ENCODE results near the gene SLC39A9.

GRCh38 chr14:69353168-69353567 lies 45.3 kb upstream of the SLC39A9 start:
- TF ChIP-seq EZH2phosphoT487 (IDR thresholded peaks at IDR 0.05; ENCODE audit: low read depth, severe bottlenecking, unreplicated experiment) (no peak), CTCF (IDR thresholded peaks at IDR 0.05; ENCODE audit: poor library complexity) (no peak), EZH2 (IDR thresholded peaks at IDR 0.05; ENCODE audit: borderline replicate concordance) (no peak)

All from hepatocyte (in vitro differentiated cells).